Mesodermal cell (in vitro differentiated cells): ENCODE data around the gene CCT8L2.
"Not testable (repeated sequence)": the region's sequence is repeated elsewhere in the genome, so short reads cannot be mapped to it uniquely, and the experiment has no call there.

Experiments used
- H3K27ac ChIP-seq: 2 replicates; pipeline ENCODE4 v1.7.0; 2013; ENCODE audit warnings: mild to moderate bottlenecking, low read depth, low read length, moderate library complexity; ENCODE audit not compliant: severe bottlenecking
- H3K36me3 ChIP-seq: 2 replicates; pipeline ENCODE4 v1.7.1; 2013; ENCODE audit warnings: mild to moderate bottlenecking, low read length, moderate library complexity; ENCODE audit not compliant: control insufficient read depth, insufficient read depth
- H3K4me1 ChIP-seq: one replicate; pipeline ENCODE4 v1.7.1; 2013; ENCODE audit warnings: mild to moderate bottlenecking, low read length; ENCODE audit not compliant: insufficient read depth, control insufficient read depth, poor library complexity, severe bottlenecking
- H3K4me3 ChIP-seq: 2 replicates; pipeline ENCODE4 v1.7.0; 2013; ENCODE audit warnings: low read length, control low read depth, mild to moderate bottlenecking; ENCODE audit not compliant: insufficient read depth, poor library complexity, severe bottlenecking; ENCODE audit errors: extremely low read depth
- H3K9me3 ChIP-seq: 2 replicates; pipeline ENCODE4 v1.7.1; 2013; ENCODE audit warnings: mild to moderate bottlenecking, low read length, moderate library complexity; ENCODE audit not compliant: control insufficient read depth
- WGBS, 2 experiments: methylation state at CpG; one replicate each; pipeline ENCODE4 v1.1.5; 2013; ENCODE audit warnings: missing lambda C conversion rate in 2 of 2; ENCODE audit not compliant: insufficient coverage in 2 of 2; 5-methylcytosine and 5-hydroxymethylcytosine counted together

The CCT8L2 gene

DNA sequence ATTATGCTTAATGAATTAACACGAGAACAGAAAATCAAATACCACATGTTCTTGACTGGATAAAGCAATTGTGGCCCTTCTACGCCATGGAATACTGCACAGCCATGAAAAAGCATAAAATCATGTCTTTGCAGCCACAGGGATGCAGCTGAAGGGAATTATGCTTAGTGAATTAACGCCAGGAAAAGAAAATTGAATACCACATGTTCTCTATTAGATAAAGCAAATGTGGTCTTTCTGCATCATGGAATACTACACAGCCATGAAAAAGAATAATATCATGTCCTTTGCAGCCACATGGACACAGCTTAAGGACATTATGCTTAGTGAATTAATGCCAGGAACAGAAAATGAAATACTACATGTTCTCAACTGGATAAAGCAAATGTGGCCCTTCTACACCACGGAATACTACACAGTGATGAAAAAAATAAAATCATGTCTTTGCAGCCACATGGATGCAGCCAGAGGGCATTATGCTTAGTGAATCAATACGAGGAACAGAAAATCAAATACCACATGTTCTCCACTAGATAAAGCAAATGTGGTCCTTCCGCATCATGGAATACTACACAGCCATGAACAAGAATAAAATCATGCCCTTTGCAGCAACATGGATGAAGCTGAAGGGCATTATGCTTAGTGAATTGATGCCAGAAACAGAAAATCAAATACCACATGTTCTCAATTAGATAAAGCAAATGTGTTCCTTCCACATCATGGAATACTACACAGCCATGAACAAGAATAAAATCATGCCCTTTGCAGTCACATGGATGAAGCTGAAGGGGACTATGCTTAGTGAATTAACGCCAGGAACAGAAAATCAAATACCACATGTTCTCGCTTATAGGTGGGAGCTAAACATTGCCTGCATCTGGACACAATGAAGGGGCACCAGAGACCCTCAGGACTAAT is 37.3 kb downstream of the CCT8L2 start:
- WGBS, 2 experiments, result 62% methylated on average over 2 of the region's 8 CpGs; no CpG with 5 or more reads in 1 of the 2 experiments
- not testable (repeated sequence) for H3K4me3 ChIP-seq

DNA sequence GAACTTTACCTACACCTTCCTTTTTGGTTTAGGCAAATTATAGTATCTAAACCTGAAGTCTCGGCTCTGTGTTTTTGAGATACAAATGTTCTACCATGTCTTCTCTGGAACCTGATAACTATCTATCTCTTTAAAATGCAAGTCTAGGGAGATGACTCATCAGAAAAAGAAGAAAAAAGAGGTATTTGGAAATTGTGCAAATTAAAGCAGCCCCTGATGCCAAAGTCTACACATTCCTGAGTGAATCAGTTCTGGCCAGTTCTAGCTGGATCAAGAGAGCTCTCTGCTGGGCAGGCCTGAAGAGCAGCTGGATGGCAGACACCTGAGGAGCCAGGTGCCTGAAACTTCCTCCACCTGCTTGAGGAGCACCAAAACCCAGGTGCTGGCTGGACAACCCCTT is 49.3 kb downstream of the CCT8L2 start:
- H3K27ac ChIP-seq, H3K9me3 ChIP-seq, H3K4me1 ChIP-seq, H3K4me3 ChIP-seq, H3K36me3 ChIP-seq: not testable (repeated sequence)
- WGBS, 2 experiments, result no CpG with 5 or more reads among the region's 1 CpG

More for the DNA sequence above, 37.3 kb downstream of the CCT8L2 start:
- H3K27ac ChIP-seq, H3K4me1 ChIP-seq, H3K9me3 ChIP-seq, H3K36me3 ChIP-seq: not testable (repeated sequence)
